ENCODE data around the gene ZSWIM2.

Gene ZSWIM2

DNA sequence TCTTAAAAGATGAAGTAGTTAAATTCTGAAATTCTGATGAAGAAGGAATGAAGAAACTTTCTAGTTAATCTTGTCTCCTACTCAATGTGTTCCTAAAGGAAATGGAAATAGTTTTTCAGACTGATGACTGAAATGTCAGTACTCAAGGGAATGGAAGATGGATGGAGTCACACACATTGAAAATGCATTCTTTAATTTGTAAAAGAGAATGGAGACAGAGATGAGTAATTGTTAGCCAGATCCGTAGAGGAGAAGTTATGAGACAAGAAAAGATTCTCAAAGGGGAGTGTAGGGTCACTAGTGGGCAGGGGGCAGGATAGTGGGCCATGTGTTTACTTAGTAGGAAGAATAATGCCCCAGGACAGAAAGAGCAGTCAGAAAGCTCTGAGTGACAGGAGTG lies 13.3 kb downstream of the ZSWIM2 start:
- TF ChIP-seq, protein P1, sequence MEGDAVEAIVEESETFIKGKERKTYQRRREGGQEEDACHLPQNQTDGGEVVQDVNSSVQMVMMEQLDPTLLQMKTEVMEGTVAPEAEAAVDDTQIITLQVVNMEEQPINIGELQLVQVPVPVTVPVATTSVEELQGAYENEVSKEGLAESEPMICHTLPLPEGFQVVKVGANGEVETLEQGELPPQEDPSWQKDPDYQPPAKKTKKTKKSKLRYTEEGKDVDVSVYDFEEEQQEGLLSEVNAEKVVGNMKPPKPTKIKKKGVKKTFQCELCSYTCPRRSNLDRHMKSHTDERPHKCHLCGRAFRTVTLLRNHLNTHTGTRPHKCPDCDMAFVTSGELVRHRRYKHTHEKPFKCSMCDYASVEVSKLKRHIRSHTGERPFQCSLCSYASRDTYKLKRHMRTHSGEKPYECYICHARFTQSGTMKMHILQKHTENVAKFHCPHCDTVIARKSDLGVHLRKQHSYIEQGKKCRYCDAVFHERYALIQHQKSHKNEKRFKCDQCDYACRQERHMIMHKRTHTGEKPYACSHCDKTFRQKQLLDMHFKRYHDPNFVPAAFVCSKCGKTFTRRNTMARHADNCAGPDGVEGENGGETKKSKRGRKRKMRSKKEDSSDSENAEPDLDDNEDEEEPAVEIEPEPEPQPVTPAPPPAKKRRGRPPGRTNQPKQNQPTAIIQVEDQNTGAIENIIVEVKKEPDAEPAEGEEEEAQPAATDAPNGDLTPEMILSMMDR (IDR thresholded peaks at IDR 0.05; ENCODE audit: low read length): no peak
- no peak for TF ChIP-seq EZH2 (IDR thresholded peaks at IDR 0.05; ENCODE audit: borderline replicate concordance, low read length)
- Histone ChIP-seq H3K79me2 (ENCODE audit: insufficient read depth, low read length) (no peaks in the 10 kb centered on the region), H4K20me1 (ENCODE audit: insufficient read depth, low read length) (no peaks in the 10 kb centered on the region), H3K9me3 (ENCODE audit: low read length) (no peaks in the 10 kb centered on the region), H3K4me3 (ENCODE audit: low read depth, low read length, poor library complexity, severe bottlenecking) (no peak overlapping the region), H3K27ac (ENCODE audit: low read depth, low read length, poor library complexity, severe bottlenecking) (no peak overlapping the region), H3K4me2 (ENCODE audit: low read length) (no peak overlapping the region), H2AFZ (ENCODE audit: low read length) (no peak overlapping the region), H3K27me3 (ENCODE audit: insufficient read depth, low read length) (no peaks in the 10 kb centered on the region), H3K36me3 (ENCODE audit: insufficient read depth, low read length) (no peaks in the 10 kb centered on the region), H3K9me2 (ENCODE audit: low read depth, low read length) (no peaks in the 10 kb centered on the region), H3K9ac (ENCODE audit: low read length) (no peak overlapping the region), H3K4me1 (ENCODE audit: insufficient read depth, low read length, severe bottlenecking) (no peaks in the 10 kb centered on the region), H3F3A (ENCODE audit: insufficient read depth, low read length) (no peaks in the 10 kb centered on the region)

DNA sequence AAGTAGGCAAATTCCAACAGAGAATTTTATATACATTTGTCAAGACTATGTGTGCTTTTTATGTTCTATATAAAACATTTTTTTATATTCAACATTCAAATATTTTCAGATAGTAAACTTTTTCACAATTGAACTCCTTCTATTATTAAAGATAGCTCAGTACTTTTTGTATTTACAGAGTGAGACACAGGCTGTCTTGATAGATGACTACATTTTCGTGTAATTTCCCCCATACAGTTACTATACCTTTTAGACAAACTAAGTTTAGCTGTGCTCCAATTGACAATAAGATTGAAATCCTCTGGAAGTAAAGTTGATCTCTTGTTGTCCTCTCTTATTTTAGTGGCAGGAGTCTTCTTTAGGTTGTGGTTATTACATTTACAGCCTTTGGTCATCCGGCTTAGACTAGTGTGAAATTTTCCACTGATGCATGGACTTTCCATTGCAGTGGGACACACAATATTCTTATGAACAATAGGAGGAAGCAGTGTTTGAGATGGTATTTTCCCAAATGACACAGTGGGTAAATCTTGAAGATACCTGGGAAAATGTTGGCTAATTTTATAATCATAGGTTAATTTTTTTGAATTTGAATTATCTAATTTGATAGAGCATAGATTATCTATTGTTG lies 21.0 kb downstream of the ZSWIM2 start:
- Histone ChIP-seq H4K20me1 (ENCODE audit: insufficient read depth, low read length) (no peaks in the 10 kb centered on the region), H3K36me3 (ENCODE audit: insufficient read depth, low read length) (no peaks in the 10 kb centered on the region), H3K4me2 (ENCODE audit: low read length) (no peak overlapping the region), H3K4me3 (ENCODE audit: low read depth, low read length, poor library complexity, severe bottlenecking) (no peak overlapping the region), H3K9me2 (ENCODE audit: low read depth, low read length) (no peaks in the 10 kb centered on the region), H3K27me3 (ENCODE audit: insufficient read depth, low read length) (no peaks in the 10 kb centered on the region), H3K27ac (ENCODE audit: low read depth, low read length, poor library complexity, severe bottlenecking) (no peak overlapping the region), H3K4me1 (ENCODE audit: insufficient read depth, low read length, severe bottlenecking) (no peaks in the 10 kb centered on the region), H3K9ac (ENCODE audit: low read length) (no peak overlapping the region), H3K79me2 (ENCODE audit: insufficient read depth, low read length) (no peaks in the 10 kb centered on the region), H3F3A (ENCODE audit: insufficient read depth, low read length) (no peaks in the 10 kb centered on the region), H3K9me3 (ENCODE audit: low read length) (no peaks in the 10 kb centered on the region), H2AFZ (ENCODE audit: low read length) (no peak overlapping the region)
- no peak for TF ChIP-seq EZH2 (IDR thresholded peaks at IDR 0.05; ENCODE audit: borderline replicate concordance, low read length)
- TF ChIP-seq, protein P1 (IDR thresholded peaks at IDR 0.05; ENCODE audit: low read length): no peak

DNA sequence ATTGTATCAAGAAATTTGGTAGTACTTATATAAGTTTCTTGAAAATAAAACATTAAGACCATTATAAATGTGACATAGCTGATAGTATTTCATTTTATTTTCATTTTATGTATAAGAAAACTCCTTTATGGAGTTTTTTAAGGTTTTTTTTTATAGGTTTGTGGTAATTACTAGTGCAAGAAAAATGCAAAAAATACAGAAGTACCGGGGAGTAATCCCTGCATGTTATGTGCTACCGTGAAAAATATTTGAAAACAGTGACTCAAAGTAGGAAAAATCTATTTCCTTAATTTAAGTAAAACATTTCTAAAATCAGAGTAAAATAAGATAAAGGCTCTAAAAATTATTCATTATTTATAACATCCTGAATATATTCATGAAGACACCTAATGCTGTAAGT lies 21.6 kb downstream of the ZSWIM2 start:
- Histone ChIP-seq H3F3A (ENCODE audit: insufficient read depth, low read length) (no peaks in the 10 kb centered on the region), H3K4me2 (ENCODE audit: low read length) (no peak overlapping the region), H4K20me1 (ENCODE audit: insufficient read depth, low read length) (no peaks in the 10 kb centered on the region), H3K9ac (ENCODE audit: low read length) (no peak overlapping the region), H3K79me2 (ENCODE audit: insufficient read depth, low read length) (no peaks in the 10 kb centered on the region), H3K4me3 (ENCODE audit: low read depth, low read length, poor library complexity, severe bottlenecking) (no peak overlapping the region), H3K27me3 (ENCODE audit: insufficient read depth, low read length) (no peaks in the 10 kb centered on the region), H3K27ac (ENCODE audit: low read depth, low read length, poor library complexity, severe bottlenecking) (no peak overlapping the region), H3K9me2 (ENCODE audit: low read depth, low read length) (no peaks in the 10 kb centered on the region), H3K4me1 (ENCODE audit: insufficient read depth, low read length, severe bottlenecking) (no peaks in the 10 kb centered on the region), H3K9me3 (ENCODE audit: low read length) (no peaks in the 10 kb centered on the region), H3K36me3 (ENCODE audit: insufficient read depth, low read length) (no peaks in the 10 kb centered on the region), H2AFZ (ENCODE audit: low read length) (no peak overlapping the region)
- TF ChIP-seq, protein P1 (IDR thresholded peaks at IDR 0.05; ENCODE audit: low read length): no peak
- TF ChIP-seq EZH2 (IDR thresholded peaks at IDR 0.05; ENCODE audit: borderline replicate concordance, low read length): no peak
